ENCODE measurements around the gene LARP4.

LARP4 gene

DNA sequence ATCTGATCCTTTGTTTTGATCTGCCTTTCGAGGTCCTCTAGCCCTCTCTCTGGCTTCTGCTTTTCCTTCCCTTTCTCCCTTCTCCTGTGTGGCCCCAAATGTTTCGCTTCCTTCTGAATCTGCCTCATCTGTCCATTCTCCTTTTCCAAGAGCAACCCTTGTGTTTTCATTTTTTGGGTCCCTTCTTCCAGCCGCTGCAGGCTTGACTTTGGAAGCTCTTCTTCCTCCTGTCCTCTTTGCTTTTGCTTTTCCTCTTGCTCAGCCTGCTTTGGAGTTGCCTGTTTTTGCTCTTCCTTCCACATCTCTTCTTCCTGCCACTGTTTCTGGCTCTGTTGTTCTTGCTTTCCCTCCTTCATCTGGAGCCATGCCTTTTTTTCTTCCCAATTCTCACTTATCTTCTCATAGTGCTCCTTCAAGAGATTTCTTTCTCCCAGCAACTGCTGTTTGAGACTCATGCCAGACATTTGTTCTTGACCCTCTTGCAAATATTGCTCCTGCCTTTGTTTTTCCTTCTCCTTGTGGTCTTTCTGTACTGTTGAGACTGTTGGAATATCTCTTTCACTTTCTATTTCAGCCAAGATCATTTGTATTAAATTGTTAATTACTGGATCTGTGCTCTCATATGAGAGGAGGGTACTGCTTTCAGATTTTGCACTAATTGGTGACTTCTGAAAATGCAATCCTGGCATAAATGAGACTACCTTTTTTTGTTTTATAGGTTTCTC lies 46.7 kb upstream of the LARP4 start:
- TF ChIP-seq EZH2phosphoT487 (IDR thresholded peaks at IDR 0.05; ENCODE audit: borderline replicate concordance, low read length) = no peak
- TF ChIP-seq, protein P1, sequence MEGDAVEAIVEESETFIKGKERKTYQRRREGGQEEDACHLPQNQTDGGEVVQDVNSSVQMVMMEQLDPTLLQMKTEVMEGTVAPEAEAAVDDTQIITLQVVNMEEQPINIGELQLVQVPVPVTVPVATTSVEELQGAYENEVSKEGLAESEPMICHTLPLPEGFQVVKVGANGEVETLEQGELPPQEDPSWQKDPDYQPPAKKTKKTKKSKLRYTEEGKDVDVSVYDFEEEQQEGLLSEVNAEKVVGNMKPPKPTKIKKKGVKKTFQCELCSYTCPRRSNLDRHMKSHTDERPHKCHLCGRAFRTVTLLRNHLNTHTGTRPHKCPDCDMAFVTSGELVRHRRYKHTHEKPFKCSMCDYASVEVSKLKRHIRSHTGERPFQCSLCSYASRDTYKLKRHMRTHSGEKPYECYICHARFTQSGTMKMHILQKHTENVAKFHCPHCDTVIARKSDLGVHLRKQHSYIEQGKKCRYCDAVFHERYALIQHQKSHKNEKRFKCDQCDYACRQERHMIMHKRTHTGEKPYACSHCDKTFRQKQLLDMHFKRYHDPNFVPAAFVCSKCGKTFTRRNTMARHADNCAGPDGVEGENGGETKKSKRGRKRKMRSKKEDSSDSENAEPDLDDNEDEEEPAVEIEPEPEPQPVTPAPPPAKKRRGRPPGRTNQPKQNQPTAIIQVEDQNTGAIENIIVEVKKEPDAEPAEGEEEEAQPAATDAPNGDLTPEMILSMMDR (IDR thresholded peaks at IDR 0.05; ENCODE audit: low read depth, low read length, poor library complexity, severe bottlenecking) = no peak
- Histone ChIP-seq H3K79me2 (ENCODE audit: control insufficient read depth, low read length) (no peaks in the 10 kb centered on the region), H3K27ac (ENCODE audit: low read depth, low read length) (no peak overlapping the region), H3K4me2 (ENCODE audit: low read length) (no peak overlapping the region), H3K36me3 (ENCODE audit: control insufficient read depth, low read length) (no peaks in the 10 kb centered on the region), H3K27me3 (ENCODE audit: control insufficient read depth, low read length) (no peaks in the 10 kb centered on the region), H3K4me3 (ENCODE audit: low read length) (no peak overlapping the region), H3K9me3 (ENCODE audit: control insufficient read depth, insufficient read depth, low read length) (no peaks in the 10 kb centered on the region), H3K4me1 (ENCODE audit: control insufficient read depth, low read length) (no peaks in the 10 kb centered on the region), H4K20me1 (ENCODE audit: control insufficient read depth, insufficient read depth, low read depth, low read length) (no peaks in the 10 kb centered on the region), H3F3A (ENCODE audit: control insufficient read depth, insufficient read depth) (no peaks in the 10 kb centered on the region), H3K9me2 (replicated peaks; ENCODE audit: control insufficient read depth, low read length) (no peaks in the 10 kb centered on the region)

DNA sequence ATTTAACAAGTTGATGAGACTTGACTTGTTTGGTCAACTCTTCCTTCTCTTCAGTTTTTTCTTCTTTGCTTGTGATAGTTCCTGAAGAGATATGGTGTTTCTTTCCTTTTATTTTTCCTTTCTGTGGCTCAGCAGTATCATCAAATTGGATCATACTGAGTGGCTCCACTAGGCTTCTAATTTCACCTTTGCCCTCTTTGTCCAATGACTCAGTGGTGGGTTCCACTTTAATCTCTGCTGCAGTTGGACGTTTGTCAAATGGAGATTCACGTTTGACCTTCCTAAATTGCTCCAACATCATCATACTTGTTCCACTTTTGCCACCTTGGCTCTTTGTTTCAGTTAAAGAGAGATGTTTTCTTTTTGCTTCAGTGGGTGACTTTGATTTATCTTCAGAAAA lies 45.8 kb upstream of the LARP4 start:
- Histone ChIP-seq H3K4me2 (ENCODE audit: low read length) (no peak overlapping the region), H3K27me3 (ENCODE audit: control insufficient read depth, low read length) (no peaks in the 10 kb centered on the region)
- TF ChIP-seq EZH2phosphoT487 (IDR thresholded peaks at IDR 0.05; ENCODE audit: borderline replicate concordance, low read length) = no peak

DNA sequence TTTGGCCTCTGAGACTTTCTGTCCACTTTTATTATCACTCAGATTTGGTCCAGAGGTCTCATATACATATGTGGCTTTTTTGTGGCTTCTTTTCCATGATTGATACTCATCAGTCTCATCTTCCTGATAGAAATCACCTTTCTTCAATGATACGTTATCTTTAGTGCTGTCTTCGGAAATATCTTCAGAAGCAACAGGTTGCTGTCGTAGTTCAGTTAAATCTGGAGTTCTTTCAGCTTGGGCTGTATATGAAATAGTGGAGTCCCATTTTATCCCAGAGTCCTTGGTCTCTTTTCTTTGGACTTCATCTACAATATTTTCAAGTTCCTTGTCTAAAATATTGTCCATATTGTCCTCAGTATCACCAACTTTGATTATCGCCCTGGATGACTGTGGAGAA lies 45.3 kb upstream of the LARP4 start:
- no peak overlapping the region for H3K4me2 ChIP-seq (ENCODE audit: low read length)
- TF ChIP-seq EZH2phosphoT487 (IDR thresholded peaks at IDR 0.05; ENCODE audit: borderline replicate concordance, low read length) = no peak
- TF ChIP-seq, protein P1 (IDR thresholded peaks at IDR 0.05; ENCODE audit: low read depth, low read length, poor library complexity, severe bottlenecking) = no peak
- H3K9me3 ChIP-seq (ENCODE audit: control insufficient read depth, insufficient read depth, low read length) = no peaks in the 10 kb centered on the region
- no peak overlapping the region for H3K4me3 ChIP-seq (ENCODE audit: low read length)
- no peaks in the 10 kb centered on the region for H3K9me2 ChIP-seq (replicated peaks; ENCODE audit: control insufficient read depth, low read length)
- no peaks in the 10 kb centered on the region for H3K27me3 ChIP-seq (ENCODE audit: control insufficient read depth, low read length)
- H3K79me2 ChIP-seq (ENCODE audit: control insufficient read depth, low read length) = no peaks in the 10 kb centered on the region
- no peak overlapping the region for H3K27ac ChIP-seq (ENCODE audit: low read depth, low read length)
- H3K4me1 ChIP-seq (ENCODE audit: control insufficient read depth, low read length) = no peaks in the 10 kb centered on the region
- H3K36me3 ChIP-seq (ENCODE audit: control insufficient read depth, low read length) = no peaks in the 10 kb centered on the region
- H3F3A ChIP-seq (ENCODE audit: control insufficient read depth, insufficient read depth) = no peaks in the 10 kb centered on the region
- no peaks in the 10 kb centered on the region for H4K20me1 ChIP-seq (ENCODE audit: control insufficient read depth, insufficient read depth, low read depth, low read length)

More for the DNA sequence above, 45.8 kb upstream of the LARP4 start:
- Histone ChIP-seq H3K4me1 (ENCODE audit: control insufficient read depth, low read length) (no peaks in the 10 kb centered on the region), H3K36me3 (ENCODE audit: control insufficient read depth, low read length) (no peaks in the 10 kb centered on the region), H3K79me2 (ENCODE audit: control insufficient read depth, low read length) (no peaks in the 10 kb centered on the region), H3K27ac (ENCODE audit: low read depth, low read length) (no peak overlapping the region), H3K4me3 (ENCODE audit: low read length) (no peak overlapping the region), H3K9me2 (replicated peaks; ENCODE audit: control insufficient read depth, low read length) (no peaks in the 10 kb centered on the region), H3F3A (ENCODE audit: control insufficient read depth, insufficient read depth) (no peaks in the 10 kb centered on the region), H4K20me1 (ENCODE audit: control insufficient read depth, insufficient read depth, low read depth, low read length) (no peaks in the 10 kb centered on the region), H3K9me3 (ENCODE audit: control insufficient read depth, insufficient read depth, low read length) (no peaks in the 10 kb centered on the region)

DNA sequence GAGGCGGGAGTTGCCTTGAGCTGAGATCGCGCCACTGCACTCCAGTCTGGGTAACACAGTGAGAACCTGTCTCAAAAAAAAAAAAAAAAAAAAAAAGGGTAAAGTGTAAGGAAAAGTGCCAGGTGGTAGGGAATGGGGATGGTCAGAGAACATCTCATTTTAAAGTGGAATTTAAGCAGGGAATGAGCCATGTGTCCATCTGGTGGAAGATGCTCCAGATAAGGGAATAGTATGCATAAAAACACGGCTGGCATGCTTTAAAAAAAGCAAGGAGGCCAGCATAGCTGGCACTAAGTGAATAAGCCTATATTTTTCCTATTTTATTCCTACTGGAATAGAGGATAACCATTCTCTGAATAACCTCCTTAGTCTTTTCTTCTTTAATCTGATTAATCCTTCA lies 38.0 kb upstream of the LARP4 start:
- Histone ChIP-seq H3K79me2 (ENCODE audit: control insufficient read depth, low read length) (no peaks in the 10 kb centered on the region), H3K4me3 (ENCODE audit: low read length) (no peak overlapping the region), H3K27ac (ENCODE audit: low read depth, low read length) (no peak overlapping the region), H3K36me3 (ENCODE audit: control insufficient read depth, low read length) (no peaks in the 10 kb centered on the region), H3K4me2 (ENCODE audit: low read length) (no peak overlapping the region), H4K20me1 (ENCODE audit: control insufficient read depth, insufficient read depth, low read depth, low read length) (no peaks in the 10 kb centered on the region), H3K27me3 (ENCODE audit: control insufficient read depth, low read length) (peaks cover 4% of the 10 kb centered on the region; the same call in 1 of the 2 replicates), H3K9me3 (ENCODE audit: control insufficient read depth, insufficient read depth, low read length) (no peaks in the 10 kb centered on the region), H3K4me1 (ENCODE audit: control insufficient read depth, low read length) (no peaks in the 10 kb centered on the region), H3F3A (ENCODE audit: control insufficient read depth, insufficient read depth) (no peaks in the 10 kb centered on the region; the same call in 1 of the 2 replicates), H3K9me2 (replicated peaks; ENCODE audit: control insufficient read depth, low read length) (no peaks in the 10 kb centered on the region)
- TF ChIP-seq, protein P1 (IDR thresholded peaks at IDR 0.05; ENCODE audit: low read depth, low read length, poor library complexity, severe bottlenecking) = no peak
- no peak for TF ChIP-seq EZH2phosphoT487 (IDR thresholded peaks at IDR 0.05; ENCODE audit: borderline replicate concordance, low read length)

All from DOHH2 (cell line).